Epidermal melanocyte (primary cell): Measurements from ENCODE around the gene RNASE12.
"Not testable (repeated sequence)": the region's sequence is repeated elsewhere in the genome, so short reads cannot be mapped to it uniquely, and the experiment has no call there.

Experiments
- DNase-seq: peaks from one replicate; pipeline ENCODE4 v3.0.0; 2011; ENCODE audit warnings: low spot score; ENCODE audit not compliant: insufficient read length

RNASE12 gene

DNA sequence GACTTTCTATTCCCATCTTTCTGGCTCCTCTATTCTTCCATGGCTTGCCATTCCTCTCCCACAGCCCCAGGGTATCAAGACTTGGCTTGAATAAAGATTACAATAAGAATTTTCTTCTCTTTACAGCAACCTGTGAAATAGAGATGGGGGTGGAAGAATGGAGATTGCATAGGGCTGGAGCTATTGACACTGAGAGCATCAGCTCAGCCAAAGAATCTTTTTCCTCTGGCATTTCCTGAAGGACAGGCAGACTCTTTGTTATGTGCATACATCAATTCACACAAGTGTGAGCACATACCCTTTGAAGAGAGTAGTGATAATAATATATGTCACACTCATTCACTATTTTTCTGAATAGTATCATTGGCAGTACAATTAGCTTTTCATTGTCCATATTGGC, 8.0 kb downstream of the RNASE12 start:
- DNase-seq, result no peak

DNA sequence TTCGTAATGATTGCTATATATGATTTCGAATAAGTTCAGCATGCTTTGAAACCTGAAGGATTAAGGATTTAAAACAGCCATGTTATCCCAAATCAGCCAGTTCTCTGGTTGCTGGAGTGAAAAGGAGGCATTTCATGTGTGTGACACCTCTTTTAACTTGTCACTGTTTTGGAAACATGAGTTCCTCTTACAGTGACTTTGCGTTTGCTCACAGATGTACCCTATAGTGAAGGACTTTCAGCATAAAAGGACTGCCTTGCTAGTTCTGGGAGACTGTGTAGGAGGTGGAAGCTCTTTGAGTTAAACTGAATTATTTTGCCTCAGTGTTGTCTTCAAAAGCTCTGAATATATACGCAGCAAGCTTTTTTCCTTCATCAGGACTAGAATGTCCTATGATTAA, 10.9 kb downstream of the RNASE12 start:
- DNase-seq, result no peak

DNA sequence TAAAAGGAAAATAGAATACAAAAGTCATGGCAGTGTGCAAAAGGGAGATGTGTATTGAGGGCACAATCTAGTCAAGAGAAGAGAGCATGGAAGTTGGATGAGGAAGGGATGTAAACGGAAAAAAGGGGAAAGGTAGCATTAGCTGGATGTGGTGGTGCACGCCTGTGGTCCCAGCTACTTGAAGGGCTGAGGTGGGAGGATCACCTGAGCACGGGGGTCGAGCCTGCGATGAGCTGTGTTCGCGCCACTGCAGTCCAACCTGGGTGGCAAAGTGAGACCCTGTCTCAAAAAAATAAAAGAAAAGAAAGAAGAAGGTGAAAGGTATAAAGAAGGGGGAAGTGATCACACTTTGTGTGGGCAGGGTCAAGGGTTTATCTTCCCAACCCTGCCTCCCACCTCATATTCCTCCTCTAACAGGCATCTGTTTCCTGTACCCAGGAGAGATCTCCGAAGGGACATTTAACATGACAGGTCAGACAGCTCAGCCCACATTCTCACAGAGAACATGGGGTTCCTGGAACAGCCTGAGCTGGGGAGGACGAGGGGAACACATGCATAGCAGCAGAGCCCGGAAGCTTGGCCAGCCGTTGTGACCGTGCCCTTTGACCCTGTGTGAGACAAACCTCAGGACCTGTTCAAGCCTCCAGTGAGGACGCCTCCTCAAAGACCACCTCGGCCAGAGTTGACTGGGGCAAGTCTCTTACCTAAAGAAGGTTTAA, 12.2 kb downstream of the RNASE12 start:
- no peak for DNase-seq

DNA sequence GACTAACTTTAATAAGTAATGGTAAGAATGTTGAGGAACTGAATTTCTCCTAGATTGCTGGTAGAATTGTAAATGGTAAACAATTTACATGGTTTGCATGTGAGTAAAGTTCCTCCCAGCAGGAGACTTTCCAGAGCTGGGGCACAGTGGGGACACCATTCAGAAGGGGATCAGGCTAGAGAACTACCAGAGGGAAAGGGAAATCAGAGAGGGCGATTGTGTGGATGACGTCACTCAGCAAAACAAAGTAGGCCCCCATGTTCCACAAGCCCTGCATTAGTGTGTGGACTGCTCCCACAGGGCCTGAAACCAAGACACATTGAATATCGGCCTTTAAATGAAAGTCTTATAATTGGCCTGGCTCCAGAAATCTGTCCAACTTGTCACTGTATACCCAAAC, 12.9 kb downstream of the RNASE12 start:
- DNase-seq, result no peak

DNA sequence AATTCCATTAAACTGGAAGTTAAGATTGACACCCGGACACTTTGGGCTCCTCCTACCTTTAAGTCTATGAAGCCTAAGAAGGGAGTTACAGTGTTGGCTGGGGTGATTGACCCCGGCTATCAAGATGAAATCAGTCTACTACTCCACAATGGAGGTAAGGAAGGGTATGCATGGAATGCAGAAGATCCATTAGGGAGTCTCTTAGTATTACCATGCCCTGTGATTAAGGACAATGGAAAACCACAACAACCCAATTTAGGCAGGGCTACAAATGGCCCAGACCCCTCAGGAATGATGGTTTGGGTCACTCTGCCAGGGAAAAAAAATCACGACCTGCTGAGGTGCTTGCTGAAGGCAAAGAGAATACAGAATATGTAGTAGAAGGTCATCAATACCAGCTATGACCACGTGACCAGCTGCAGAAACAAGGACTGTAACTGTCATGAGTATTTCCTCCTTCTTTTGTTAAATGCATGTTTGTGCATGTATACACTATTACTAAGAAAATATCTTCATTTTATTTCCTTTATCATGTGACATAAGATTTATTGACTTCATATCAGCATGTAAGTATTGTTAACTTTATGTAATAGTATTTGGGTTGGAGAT, 18.7 kb downstream of the RNASE12 start:
- DNase-seq, result not testable (repeated sequence)

DNA sequence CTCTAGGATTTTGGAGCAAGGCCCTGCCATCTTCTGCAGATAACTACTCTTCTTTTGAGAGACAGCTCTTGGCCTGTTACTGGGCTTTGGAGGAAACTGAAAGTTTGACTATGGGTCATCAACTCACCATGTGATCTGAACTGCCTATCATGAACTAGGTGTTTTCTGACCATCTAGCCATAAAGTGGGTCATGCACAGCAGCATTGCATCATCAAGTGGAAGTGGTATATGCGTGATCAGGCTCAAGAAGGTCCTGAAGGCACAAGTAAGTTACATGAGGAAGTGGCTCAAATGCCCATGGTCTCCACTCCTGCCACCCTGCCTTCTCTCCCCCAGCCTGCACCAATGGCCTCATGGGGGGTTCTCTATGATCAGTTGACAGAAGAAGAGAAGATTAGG, 20.5 kb downstream of the RNASE12 start:
- DNase-seq, result not testable (repeated sequence)

DNA sequence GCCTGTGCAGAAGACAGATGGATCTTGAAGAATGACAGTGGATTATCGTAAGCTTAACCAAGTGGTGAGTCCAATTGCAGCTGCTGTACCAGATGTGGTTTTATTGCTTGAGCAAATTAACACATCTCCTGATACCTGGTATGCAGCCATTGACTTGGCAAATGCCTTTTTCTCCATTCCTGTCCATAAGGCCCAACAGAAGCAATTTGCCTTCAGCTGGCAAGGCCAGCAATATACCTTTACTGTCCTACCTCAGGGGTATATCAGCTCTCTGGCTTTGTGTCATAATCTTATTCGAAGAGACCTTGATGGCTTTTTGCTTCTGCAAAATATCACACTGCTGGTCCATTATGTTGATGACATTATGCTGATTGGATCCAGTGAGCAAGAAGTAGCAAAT, 21.3 kb downstream of the RNASE12 start:
- not testable (repeated sequence) for DNase-seq

DNA sequence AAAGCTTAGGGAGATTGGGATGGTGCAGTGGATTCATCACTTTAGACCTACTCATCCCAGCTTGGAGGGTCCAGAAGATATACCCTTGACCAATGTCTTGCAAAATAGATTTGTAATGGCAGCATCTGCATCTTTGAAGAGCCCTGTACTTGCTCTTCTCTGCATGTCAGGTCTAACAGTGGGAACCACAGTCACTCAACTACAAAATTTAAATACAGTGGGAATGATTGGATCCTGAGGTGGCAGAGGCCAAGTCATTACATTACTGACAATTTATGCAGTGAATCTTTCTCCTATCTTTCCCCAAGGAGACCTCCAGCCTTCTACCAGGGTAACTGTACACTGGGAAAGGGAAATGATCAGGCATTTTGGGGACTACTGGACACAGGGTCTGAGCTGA, 22.1 kb downstream of the RNASE12 start:
- no peak for DNase-seq

DNA sequence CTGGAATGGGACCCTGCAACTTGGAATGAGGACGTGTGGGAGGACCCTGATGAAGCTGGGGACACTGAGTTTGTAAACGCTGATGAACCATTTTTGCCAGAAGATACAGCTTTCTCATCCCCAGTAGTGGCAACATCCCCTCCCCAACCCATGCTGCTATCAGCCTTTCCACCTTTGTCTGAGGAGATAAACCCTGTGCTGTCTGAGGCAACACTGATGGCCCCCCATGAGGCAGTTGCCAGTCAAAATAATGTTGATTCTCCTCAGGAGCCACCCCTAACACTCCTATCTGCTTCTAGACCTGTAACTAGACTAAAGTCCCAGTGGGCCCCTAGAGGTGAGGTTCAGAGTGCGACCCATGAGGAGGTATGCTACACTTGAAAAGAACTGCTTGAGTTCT, 22.8 kb downstream of the RNASE12 start:
- DNase-seq, result no peak

DNA sequence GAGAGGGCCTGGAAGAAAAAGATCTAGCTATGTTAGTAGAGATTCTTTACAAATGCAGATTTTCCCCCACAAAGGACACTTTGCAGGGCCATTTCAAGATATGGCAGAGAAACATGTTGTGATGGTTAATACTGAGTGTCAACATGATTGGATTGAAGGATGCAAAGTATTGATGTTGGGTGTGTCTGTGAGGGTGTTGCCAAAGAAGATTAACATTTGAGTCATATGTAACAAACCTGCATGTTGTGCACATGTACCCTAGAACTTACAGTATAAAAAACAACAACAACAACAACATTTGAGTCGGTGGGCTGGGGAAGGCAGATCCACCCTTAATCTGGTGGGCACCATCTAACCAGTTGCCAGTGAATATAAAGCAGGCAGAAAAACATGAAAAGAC, 24.0 kb downstream of the RNASE12 start:
- DNase-seq, result not testable (repeated sequence)

DNA sequence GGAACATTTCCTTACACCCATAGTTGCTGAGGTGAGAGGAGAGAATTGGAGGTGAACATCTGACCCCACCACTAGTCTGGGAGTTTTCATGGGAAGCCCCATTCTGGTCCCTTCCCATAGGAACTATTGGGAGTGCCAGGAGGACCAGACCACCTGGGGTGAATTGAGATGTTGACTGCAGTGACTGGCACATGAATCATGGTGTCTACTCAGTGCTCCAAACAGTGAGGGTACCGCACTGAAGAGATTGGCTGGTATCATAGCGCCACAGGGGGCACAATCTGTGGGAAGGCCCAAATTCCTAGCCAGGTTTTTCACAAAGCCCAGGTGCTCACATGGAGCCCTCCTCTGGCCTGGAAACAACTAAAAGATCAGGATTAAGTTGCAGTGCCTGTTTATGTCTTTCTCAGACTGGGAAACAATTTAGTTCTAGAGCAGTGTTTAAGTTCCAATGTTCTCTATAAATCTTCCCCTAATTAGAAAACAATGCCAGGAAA, 26.6 kb downstream of the RNASE12 start:
- DNase-seq, result no peak

DNA sequence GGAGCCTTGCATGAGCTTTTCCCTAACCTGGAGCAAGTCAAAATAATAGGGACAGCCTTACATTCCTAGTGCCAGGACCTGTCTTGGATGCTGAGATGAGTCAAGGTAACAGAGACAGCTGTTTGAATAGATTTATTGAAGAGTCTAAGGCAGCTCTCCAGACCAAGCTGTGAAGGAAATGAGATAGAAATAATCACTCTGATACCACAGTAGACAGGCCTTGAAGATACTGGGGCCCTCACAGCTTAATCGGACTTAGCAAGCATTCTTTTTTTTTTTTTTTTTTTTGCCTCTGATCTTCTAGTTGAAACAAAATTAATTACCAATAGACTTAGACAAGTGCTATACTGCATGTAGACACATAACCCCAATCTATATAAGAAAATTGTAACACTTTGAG, 27.2 kb downstream of the RNASE12 start:
- DNase-seq, result no peak

DNA sequence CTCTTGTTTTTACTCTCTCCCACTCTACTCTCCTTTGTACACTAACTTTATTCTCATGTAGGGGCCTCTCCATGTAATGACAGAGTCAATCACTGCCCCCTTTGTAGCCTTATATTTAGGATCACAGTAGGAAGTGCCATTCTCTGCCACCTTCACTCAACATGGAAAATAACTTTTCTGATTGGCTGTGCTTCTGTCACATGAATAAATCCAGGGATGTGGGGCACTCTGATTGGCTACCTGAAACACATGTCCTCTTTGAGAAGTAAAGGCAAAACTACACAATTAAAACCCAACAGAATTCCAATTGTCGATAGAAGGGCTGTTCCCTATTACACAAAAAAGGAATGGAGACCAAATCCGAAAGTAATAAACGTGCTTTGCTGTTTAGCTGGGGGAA, 30.2 kb downstream of the RNASE12 start, which contains the start of gene RNASE9:
Gene RNASE9 (minus strand): TSS at position 87 of the 400 bp plus-strand sequence.
- DNase-seq, result no peak

DNA sequence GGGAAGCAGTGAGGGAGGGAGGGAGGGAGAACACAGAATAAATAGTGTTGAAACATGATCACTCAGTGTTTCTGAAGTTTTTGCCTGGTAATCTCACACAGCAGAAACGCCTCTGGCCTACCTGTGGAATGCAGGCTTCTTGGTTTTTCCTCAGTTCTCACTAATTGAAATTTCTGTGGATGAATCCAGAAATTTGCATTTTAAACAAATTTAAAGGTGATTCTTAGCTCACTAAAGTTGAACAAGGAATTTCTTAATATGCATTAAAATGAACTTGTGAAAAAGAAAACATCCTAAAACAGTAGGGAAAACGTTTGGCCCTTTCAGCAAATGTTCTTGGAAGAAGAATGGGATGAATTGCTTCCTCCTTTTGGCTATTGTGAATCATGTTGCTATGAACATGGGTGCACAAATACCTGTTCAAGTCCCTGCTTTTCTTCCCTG, 31.7 kb downstream of the RNASE12 start:
- DNase-seq, result no peak

DNA sequence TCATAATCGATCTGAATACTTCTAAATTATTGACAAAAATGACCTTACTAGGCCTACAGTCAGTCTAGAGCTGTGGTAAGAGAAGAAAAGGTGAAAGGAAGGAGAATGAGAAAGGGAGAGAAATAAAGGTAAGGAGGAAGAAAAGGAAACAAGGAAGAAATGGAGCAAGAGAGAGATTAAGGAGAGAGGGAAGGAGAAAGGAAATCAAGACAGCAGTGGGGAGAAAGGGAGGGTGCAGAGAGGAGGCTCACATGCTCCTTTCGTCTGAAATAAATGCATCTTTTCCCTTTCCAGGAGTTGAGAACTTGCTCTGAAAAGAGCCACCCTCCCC, 34.0 kb downstream of the RNASE12 start:
- no peak for DNase-seq

DNA sequence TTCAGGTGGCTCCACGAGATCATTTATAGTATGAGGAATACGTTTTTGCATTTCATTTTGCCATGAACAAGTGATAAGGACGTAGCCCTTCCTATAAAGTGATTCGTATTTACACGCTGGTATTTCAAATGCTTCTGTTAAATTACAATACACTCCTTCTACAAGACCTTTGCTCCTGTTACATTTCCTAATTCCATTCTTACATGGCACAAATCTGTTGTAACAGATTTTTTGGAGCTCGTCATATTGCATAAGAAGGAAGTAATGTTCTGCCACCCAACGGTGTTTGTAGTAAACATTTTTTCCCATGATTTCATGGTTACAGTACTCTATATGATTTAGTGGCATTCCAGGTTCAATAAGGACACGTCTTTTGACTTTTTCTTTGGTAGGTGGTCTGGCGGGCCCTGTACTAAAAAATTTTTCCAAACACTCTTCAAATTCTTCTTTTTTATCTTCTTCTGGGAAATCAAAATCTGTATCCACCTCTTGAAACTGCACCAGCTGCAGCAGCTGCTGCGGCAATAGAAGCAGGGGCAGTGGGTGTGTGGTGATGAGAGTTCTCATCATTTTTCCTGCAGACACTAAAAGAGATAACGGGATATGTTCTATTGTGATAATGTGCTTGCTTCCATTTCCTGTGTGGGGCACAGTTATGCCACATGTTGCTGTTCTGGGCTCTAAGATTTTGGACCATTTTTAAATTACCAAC, 34.5 kb downstream of the RNASE12 start:
- DNase-seq, result no peak

DNA sequence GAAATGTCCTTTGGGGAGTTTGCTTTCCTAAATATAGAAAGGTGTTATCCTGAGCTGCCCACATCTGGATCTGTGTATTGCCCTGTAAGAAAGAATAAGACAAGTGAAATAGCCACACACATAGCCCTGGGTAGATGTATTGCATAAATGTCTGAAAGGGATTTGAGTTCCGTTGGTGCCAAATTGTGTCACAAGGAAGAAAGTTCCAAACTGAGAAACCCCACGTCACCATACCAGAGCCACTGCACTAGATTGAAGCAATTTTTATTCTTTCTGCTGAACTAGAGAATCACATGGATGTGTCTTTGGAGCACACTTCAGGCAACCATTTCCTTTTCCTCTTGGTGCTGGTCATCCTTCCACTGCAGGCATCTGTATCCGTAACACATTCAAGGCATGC, 35.3 kb downstream of the RNASE12 start:
- DNase-seq, result no peak

DNA sequence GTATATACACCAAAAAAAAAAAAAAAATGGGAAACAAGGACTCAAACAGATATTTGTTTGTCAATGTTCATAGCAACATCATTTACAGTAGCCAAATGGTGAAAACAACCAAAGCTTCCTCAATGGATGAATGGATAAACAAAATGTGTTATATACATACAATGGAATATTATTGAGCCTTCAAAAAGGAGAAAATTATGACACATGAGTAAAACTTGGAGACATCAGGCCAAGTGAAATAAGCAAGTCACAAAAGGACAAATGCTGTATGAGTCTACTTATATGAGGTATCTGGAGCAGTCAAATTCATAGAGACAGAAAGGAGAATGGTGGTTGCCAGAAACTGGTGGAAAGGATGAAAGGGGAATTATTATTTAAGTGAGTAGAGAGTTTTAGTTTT, 38.2 kb downstream of the RNASE12 start:
- no peak for DNase-seq

DNA sequence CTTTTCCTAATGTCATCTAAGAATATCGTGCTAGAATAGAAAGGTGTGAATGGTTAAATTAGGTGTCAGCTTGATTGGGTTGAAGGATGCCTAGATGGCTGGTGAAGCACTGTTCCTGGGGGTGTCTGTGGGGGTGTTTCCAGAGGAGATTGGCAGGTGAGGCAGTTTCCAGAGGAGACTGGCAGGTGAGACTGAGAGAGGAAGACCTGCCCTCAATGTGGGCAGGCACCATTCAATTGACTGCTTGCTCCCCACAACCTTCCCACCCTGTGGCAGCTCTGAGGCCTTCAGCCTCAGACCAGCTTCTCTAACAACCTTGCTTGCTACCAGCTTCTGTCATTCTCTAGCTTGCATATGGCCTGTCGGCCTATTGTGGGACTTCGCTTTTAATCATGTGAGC, 39.6 kb downstream of the RNASE12 start:
- no peak for DNase-seq

DNA sequence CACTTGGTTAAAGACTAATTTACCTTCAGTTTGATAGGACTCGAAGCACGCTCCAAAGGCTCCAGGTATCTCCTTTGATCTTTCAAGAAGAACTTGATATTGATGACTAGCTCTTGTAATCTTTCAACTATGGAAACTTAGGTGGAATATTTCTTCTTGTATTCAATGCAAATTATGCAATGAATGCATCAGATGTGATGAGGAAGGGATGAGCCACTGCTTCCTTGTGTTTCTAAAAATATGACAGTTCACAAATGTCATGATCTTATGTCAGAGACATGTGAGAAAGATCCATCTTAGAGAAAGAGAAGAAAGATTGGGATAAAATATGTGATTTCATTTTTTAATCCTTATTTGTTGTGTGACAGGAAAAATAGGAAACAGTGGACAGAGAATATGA, 40.2 kb downstream of the RNASE12 start:
- no peak for DNase-seq

DNA sequence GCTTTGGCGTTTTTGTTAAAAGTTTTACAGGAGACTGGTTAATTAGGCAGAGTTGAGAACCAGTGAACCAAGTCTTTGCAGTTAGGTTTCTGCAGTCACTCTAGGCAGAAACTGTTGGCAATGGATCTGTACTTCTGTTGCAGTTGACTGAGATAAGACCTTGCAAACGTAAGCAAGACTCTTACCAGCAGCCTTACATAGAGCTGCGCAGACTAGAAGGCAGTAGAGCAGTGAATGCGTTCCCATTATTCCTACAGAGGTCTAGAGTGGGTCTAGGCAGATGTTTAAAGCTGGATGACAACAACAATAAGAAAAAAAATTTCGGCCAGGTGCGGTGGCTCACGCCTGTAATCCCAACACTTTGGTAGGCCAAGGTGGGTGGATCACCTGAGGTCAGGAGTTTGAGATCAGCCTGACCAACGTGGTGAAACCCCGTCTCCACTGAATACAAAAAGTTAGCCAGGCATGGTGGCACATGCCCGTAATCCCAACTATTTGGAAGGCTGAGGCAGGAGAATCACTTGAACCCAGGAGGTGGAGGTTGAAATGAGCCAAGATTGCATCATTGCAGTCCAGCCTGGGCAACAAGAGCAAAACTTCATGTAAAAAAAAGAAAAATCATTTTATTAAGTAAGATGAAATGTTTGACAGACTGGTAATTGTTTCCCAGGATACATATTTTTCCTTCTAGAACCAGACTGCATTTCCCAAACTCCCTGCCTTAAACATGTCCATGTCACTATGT, 42.6 kb downstream of the RNASE12 start:
- DNase-seq, result no peak

DNA sequence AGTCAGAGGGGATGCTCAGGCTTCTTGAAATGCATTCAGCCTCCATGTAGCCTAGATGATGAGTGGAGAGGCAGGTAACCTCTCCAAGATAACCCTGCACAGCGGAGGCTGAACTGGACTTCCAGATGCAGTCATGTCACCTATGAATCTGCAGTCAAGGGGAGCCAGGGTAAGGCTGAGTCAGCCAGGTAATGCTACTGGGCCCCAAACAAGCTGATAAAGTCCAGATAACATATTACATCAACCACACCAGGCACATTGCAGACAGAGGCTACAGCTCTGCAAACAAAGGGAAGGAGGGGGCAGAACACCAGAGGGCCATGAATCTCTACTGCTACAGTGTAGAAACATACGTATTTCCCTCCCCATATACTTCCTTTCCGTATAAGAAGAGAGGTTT, 44.3 kb downstream of the RNASE12 start:
- DNase-seq, result no peak
